Left ventricle myocardium inferior (tissue), 1 donor: ENCODE measurements around the gene MAPK8. TPM values are rescaled to one million over a fixed set of nuclear protein-coding genes. Genes with fewer than 3 reads are reported as not detected.

Experiments used
- DNase-seq: peaks from one replicate; pipeline ENCODE4 v3.0.0-alpha.2; 2020
- H3K27ac ChIP-seq: fragments of 200-600 bp; replicated peaks from 2 replicates; pipeline ENCODE4 v1.8.0; 2021
- H3K27me3 ChIP-seq: fragments of 200-600 bp; 2 replicates; pipeline ENCODE4 v1.8.0; 2021; ENCODE audit warnings: low read depth
- H3K36me3 ChIP-seq: fragments of 200-600 bp; 2 replicates; pipeline ENCODE4 v1.8.0; 2021
- H3K4me1 ChIP-seq: fragments of 200-600 bp; 2 replicates; pipeline ENCODE4 v1.8.0; 2021
- H3K4me3 ChIP-seq: fragments of 200-600 bp; 2 replicates; pipeline ENCODE4 v1.8.0; 2021; ENCODE audit warnings: mild to moderate bottlenecking, moderate library complexity
- H3K9me3 ChIP-seq: fragments of 200-600 bp; replicated peaks from 2 replicates; pipeline ENCODE4 v1.8.0; 2021
- CTCF ChIP-seq: fragments of 200-600 bp; IDR thresholded peaks from 2 replicates; pipeline ENCODE4 v1.8.0; 2021; ENCODE audit warnings: antibody characterized with exemption, mild to moderate bottlenecking, borderline replicate concordance
- intact Hi-C: fragments of 100-400 bp; cut with micrococcal nuclease; formaldehyde crosslinking; loops from one replicate; pipeline ENCODE4 v1.11.0; 2022
- total RNA-seq: library from RNA; stranded (reverse); fragmentation: NEBNext Ultra II Directional; extraction: Animal tissue kit (Norgen Biotek cat#: 25700); gene quantifications from one replicate; pipeline ENCODE4 v1.2.1, GENCODE V29; 2021
- donor health status: DM: no; HTN: yes; CAD: no; lungs with severe emphysema.

Gene MAPK8
- total RNA-seq, 1 donor from 2014 or later: 32.7 TPM

DNA sequence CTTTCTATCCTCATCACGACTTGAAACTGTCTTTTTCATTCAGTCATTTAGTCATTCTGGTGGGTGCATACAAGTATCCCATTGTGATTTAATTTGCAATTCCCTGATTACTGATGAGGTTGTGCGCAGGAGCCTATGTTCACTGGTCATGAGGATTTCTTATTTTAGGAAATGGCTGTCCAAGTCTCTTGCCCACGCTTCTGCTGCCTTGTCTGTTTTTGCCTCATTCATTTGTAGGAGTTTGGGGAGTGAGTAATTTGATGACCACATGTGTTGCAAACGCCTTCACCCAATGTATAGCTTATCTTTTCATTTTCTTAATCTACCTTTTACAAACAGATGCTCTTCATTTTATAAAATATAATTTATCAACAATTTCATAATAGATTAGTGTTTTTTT is 171.1 kb downstream of the MAPK8 start:
- H3K36me3 ChIP-seq: no peaks in the 10 kb centered on the region
- no peak overlapping the region for H3K4me3 ChIP-seq
- H3K27ac ChIP-seq: no peak overlapping the region
- TF ChIP-seq CTCF: no peak
- DNase-seq: no peak
- intact Hi-C loops: no loop called here
- no peaks in the 10 kb centered on the region for H3K9me3 ChIP-seq
- peaks cover 8% of the 10 kb centered on the region for H3K4me1 ChIP-seq
- H3K27me3 ChIP-seq: no peaks in the 10 kb centered on the region

GRCh38 chr10:48478469-48478868 is 172.0 kb downstream of the MAPK8 start:
- peaks cover 8% of the 10 kb centered on the region for H3K4me1 ChIP-seq
- DNase-seq: no peak
- H3K9me3 ChIP-seq: no peaks in the 10 kb centered on the region
- no peak for TF ChIP-seq CTCF
- H3K4me3 ChIP-seq: no peak overlapping the region
- no peaks in the 10 kb centered on the region for H3K36me3 ChIP-seq
- no peaks in the 10 kb centered on the region for H3K27me3 ChIP-seq
- H3K27ac ChIP-seq: no peak overlapping the region
- intact Hi-C loops: no loop called here

- Histone ChIP-seq H3K27ac (no peak overlapping the region), H3K36me3 (no peaks in the 10 kb centered on the region), H3K9me3 (no peaks in the 10 kb centered on the region), H3K4me3 (no peak overlapping the region), H3K27me3 (no peaks in the 10 kb centered on the region), H3K4me1 (peaks cover 8% of the 10 kb centered on the region)
- intact Hi-C loops: no loop called here
- DNase-seq: no peak
- no peak for TF ChIP-seq CTCF
Observed at GRCh38 chr10:48478980-48479811, 172.7 kb downstream of the MAPK8 start.

- Histone ChIP-seq H3K27me3 (no peaks in the 10 kb centered on the region), H3K27ac (no peak overlapping the region), H3K9me3 (no peaks in the 10 kb centered on the region), H3K4me3 (no peak overlapping the region), H3K36me3 (no peaks in the 10 kb centered on the region), H3K4me1 (peaks cover 8% of the 10 kb centered on the region)
- TF ChIP-seq CTCF: no peak
- DNase-seq: no peak
- intact Hi-C loops: no loop called here
Observed at GRCh38 chr10:48480397-48481374, 174.2 kb downstream of the MAPK8 start.

DNA sequence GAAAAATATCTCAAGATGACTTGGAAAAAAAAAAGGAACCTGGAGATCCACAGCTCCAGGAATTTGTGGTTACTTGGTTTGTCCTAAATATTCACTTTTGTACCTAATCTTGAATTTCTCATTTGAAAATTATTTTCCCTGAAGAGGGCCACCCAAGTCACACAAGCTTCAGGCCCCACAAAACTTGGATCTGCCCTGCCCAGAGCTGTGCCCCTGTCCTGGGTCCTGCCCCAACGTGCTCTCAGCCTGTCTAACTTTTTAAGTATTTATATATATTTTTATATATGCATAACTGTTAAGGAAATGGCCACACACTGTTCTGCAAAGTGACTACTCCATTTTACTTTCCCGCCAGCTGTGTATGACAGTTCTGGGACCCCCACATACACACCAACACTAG is 174.9 kb downstream of the MAPK8 start:
- Histone ChIP-seq H3K27ac (no peak overlapping the region), H3K9me3 (no peaks in the 10 kb centered on the region), H3K4me3 (no peak overlapping the region), H3K36me3 (no peaks in the 10 kb centered on the region), H3K4me1 (peaks cover 8% of the 10 kb centered on the region), H3K27me3 (no peaks in the 10 kb centered on the region)
- intact Hi-C loops: no loop called here
- no peak for DNase-seq
- TF ChIP-seq CTCF: no peak
